ENCODE measurements around the gene VDR. TPM values are rescaled to one million over a fixed set of nuclear protein-coding genes. Genes with fewer than 3 reads are reported as not detected.
A peak's percentile ranks its signal among the peaks of the same experiment; 100 is the strongest.
"Not testable (repeated sequence)": the region's sequence is repeated elsewhere in the genome, so short reads cannot be mapped to it uniquely, and the experiment has no call there.

VDR gene
- total RNA-seq, 1 donor = 32.2 TPM

DNA sequence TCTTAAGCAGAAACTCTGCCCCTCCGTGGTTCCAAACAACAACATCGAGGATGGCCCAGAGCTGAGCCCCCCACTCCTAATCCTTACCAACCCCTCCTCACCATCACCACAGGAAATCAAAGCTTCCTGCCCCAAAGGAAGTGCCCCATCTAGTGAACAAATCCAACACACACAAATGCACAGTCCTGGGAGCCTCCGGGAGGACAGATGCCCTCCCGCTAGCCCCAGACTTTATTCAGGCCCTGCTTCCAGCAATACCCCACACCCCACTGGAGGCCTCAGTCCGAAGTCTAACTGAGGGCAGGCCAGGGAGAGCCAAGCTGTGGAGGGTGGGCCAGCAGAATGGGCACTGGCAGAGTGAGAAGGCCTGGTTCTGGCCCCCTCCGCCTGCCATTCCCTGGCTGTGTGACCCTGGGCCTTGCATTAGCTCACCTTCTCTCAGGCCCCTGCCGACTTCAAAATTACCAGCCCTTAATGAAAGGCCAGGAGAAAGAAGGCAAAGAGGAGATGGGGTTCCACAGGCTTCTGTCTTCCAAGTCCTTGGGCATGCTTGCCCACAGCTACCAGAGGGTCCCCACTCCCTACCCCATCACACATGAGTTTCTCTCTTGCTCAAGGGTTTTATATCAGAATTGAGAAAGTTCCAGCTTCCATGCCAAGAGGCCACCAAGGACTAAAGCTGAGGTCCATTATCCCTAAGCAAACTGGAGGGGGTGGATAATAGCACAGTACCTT lies 87.4 kb downstream of the VDR start:
- peaks cover 6% of the 10 kb centered on the region for H3K36me3 ChIP-seq (ENCODE audit: insufficient read depth, low read length)
- H3K27ac ChIP-seq (ENCODE audit: low read depth, low read length) = peak overlapping the region; percentile 67
- H3K4me2 ChIP-seq (ENCODE audit: insufficient read depth, low read length) = peak overlapping the region; percentile 81
- TF ChIP-seq, protein P1, sequence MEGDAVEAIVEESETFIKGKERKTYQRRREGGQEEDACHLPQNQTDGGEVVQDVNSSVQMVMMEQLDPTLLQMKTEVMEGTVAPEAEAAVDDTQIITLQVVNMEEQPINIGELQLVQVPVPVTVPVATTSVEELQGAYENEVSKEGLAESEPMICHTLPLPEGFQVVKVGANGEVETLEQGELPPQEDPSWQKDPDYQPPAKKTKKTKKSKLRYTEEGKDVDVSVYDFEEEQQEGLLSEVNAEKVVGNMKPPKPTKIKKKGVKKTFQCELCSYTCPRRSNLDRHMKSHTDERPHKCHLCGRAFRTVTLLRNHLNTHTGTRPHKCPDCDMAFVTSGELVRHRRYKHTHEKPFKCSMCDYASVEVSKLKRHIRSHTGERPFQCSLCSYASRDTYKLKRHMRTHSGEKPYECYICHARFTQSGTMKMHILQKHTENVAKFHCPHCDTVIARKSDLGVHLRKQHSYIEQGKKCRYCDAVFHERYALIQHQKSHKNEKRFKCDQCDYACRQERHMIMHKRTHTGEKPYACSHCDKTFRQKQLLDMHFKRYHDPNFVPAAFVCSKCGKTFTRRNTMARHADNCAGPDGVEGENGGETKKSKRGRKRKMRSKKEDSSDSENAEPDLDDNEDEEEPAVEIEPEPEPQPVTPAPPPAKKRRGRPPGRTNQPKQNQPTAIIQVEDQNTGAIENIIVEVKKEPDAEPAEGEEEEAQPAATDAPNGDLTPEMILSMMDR (IDR thresholded peaks at IDR 0.05; ENCODE audit: extremely low read depth, low read depth, low read length) = peak; percentile 36
- peak overlapping the region; percentile 84 for H3K4me3 ChIP-seq (ENCODE audit: insufficient read depth, low read length)
- H3K4me1 ChIP-seq (ENCODE audit: insufficient read depth, low read length) = peaks cover 68% of the 10 kb centered on the region
- peaks cover 67% of the 10 kb centered on the region for H3K79me2 ChIP-seq (ENCODE audit: insufficient read depth, low read length)
- H2AFZ ChIP-seq (ENCODE audit: low read length) = no peak overlapping the region
- H3K27me3 ChIP-seq (ENCODE audit: insufficient read depth, low read length) = no peaks in the 10 kb centered on the region
- DNase-seq (ENCODE audit: insufficient read length, low spot score, missing footprints) = peak; percentile 87
- no peaks in the 10 kb centered on the region for H3K9me3 ChIP-seq (ENCODE audit: low read depth, low read length)
- peaks cover 45% of the 10 kb centered on the region for H4K20me1 ChIP-seq (ENCODE audit: insufficient read depth, low read length)

DNA sequence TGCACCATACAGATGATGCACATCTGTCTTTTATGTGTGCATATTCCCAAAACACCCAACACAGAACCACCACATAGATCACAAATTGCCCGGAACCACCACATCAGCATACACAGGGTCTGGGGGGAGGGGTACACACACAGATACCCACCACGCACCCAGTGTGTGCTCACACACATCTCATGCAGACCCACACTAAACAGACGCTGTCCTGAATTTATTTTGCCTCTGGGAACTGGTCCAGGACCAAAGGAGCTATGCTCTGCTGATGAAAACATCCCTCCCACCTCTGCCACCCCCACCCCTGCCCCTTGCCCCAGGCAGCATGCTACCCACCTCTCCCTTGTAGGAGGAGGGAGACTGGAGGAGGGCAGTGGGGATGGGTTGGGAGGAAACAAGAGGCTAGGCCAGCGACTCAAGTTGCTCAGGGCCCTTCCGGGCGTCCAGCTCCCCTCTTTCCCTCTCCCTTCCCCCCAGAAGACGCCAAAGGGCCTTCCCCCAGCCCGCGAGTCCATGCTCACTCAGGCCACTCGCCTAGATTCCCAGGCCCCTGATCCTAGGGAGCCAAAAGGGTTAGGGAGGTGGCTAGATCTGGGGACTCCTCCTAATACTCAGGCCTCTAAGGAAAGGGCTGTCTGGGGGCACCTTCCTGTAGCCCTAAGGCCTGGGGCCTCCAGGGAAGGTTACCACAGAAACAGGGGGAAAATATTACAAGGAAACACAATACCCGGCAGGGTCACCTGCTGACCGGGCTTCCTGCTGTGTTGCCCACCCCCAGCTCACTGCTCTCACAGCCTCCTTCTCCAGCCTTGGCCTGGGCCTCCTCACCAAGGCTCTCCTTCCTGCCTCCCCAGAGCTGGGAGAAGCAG lies 88.2 kb downstream of the VDR start:
- H3K36me3 ChIP-seq (ENCODE audit: insufficient read depth, low read length) = peaks cover 6% of the 10 kb centered on the region
- H3K9me3 ChIP-seq (ENCODE audit: low read depth, low read length) = no peaks in the 10 kb centered on the region
- peaks cover 71% of the 10 kb centered on the region for H3K4me1 ChIP-seq (ENCODE audit: insufficient read depth, low read length)
- H3K79me2 ChIP-seq (ENCODE audit: insufficient read depth, low read length) = peaks cover 70% of the 10 kb centered on the region
- DNase-seq (ENCODE audit: insufficient read length, low spot score, missing footprints) = peak; percentile 76
- H3K4me3 ChIP-seq (ENCODE audit: insufficient read depth, low read length) = peak overlapping the region; percentile 84
- peak overlapping the region; percentile 67 for H3K27ac ChIP-seq (ENCODE audit: low read depth, low read length)
- H3K4me2 ChIP-seq (ENCODE audit: insufficient read depth, low read length) = peak overlapping the region; percentile 81
- peaks cover 47% of the 10 kb centered on the region for H4K20me1 ChIP-seq (ENCODE audit: insufficient read depth, low read length)
- H2AFZ ChIP-seq (ENCODE audit: low read length) = no peak overlapping the region
- H3K27me3 ChIP-seq (ENCODE audit: insufficient read depth, low read length) = no peaks in the 10 kb centered on the region
- TF ChIP-seq, protein P1 (IDR thresholded peaks at IDR 0.05; ENCODE audit: extremely low read depth, low read depth, low read length) = no peak

DNA sequence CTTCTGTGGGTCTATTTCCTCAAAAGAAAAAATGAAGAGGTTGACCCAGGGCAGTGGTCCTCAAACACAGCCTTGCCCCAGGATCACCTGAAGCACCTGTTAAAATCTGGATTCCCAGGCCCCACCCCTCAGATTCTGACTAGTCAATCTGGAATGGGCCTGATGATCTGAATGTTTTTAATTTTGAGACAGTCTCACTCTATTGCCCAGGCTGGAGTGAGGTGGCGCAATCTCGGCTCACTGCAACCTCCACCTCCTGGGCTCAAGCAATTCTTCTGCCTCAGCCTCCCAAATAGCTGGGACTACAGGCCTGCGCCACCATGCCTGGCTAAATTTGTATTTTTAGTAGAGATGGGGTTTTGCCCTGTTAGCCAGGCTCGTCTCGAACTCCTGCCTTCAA lies 89.3 kb downstream of the VDR start:
- Histone ChIP-seq H3K36me3 (ENCODE audit: insufficient read depth, low read length) (peaks cover 10% of the 10 kb centered on the region), H3K4me1 (ENCODE audit: insufficient read depth, low read length) (peaks cover 72% of the 10 kb centered on the region), H4K20me1 (ENCODE audit: insufficient read depth, low read length) (peaks cover 53% of the 10 kb centered on the region), H3K27ac (ENCODE audit: low read depth, low read length) (peak overlapping the region; percentile 91), H3K79me2 (ENCODE audit: insufficient read depth, low read length) (peaks cover 82% of the 10 kb centered on the region)
- DNase-seq (ENCODE audit: insufficient read length, low spot score, missing footprints) = peak; percentile 9
- H3K4me3 ChIP-seq (ENCODE audit: insufficient read depth, low read length); H2AFZ ChIP-seq (ENCODE audit: low read length); H3K27me3 ChIP-seq (ENCODE audit: insufficient read depth, low read length); H3K4me2 ChIP-seq (ENCODE audit: insufficient read depth, low read length); H3K9me3 ChIP-seq (ENCODE audit: low read depth, low read length): not testable (repeated sequence)

DNA sequence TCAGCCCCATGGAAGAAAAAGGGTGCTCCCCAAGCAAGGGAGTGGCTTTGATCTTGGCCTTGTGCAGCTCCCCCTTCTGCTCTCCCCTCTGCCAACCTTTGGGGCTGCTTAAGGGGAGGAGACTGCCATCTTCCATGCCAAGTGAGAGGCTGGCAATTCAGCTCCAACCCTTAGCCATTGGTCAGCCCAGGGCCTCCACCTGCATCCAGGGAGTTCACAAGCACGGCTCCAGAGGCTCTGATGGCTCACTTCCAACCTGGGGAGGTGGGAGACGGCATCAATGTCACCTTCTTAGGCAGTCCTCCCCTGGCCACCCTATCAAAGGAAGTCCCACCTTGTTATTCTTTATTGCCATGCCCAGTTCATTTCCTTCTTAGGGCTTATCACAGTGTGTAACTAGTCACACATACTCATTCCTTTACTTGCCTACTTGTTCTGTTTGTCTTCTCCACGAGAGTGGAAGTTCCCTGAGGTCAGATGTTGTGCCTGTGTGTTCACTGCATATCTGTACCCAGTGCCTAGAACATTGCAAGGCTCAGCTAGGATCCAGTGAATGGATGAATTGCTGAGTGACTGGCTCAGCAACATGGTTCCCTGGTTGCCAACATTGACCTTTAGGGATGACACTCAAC lies 90.1 kb downstream of the VDR start:
- no peaks in the 10 kb centered on the region for H3K27me3 ChIP-seq (ENCODE audit: insufficient read depth, low read length)
- peaks cover 57% of the 10 kb centered on the region for H4K20me1 ChIP-seq (ENCODE audit: insufficient read depth, low read length)
- TF ChIP-seq, protein P1 (IDR thresholded peaks at IDR 0.05; ENCODE audit: extremely low read depth, low read depth, low read length) = no peak
- H3K4me1 ChIP-seq (ENCODE audit: insufficient read depth, low read length) = peaks cover 79% of the 10 kb centered on the region
- H3K4me2 ChIP-seq (ENCODE audit: insufficient read depth, low read length) = no peak overlapping the region
- peaks cover 10% of the 10 kb centered on the region for H3K36me3 ChIP-seq (ENCODE audit: insufficient read depth, low read length)
- peak; percentile 3 for DNase-seq (ENCODE audit: insufficient read length, low spot score, missing footprints)
- peak overlapping the region; percentile 91 for H3K27ac ChIP-seq (ENCODE audit: low read depth, low read length)
- H2AFZ ChIP-seq (ENCODE audit: low read length) = no peak overlapping the region
- H3K9me3 ChIP-seq (ENCODE audit: low read depth, low read length) = no peaks in the 10 kb centered on the region
- H3K4me3 ChIP-seq (ENCODE audit: insufficient read depth, low read length) = no peak overlapping the region
- H3K79me2 ChIP-seq (ENCODE audit: insufficient read depth, low read length) = peaks cover 85% of the 10 kb centered on the region

Data from osteoblast (primary cell).